Measurements from ENCODE around the gene EMILIN1. TPM values are rescaled to one million over a fixed set of nuclear protein-coding genes. Genes with fewer than 3 reads are reported as not detected.

Gene EMILIN1
- total RNA-seq, result 0.63 TPM

GRCh38 chr2:27078267-27079194 is at the start of gene EMILIN1:
EMILIN1 (plus strand) TSS chr2:27078615; CDS start chr2:27079066, 451 bp downstream.
- Histone ChIP-seq H3K4me3 (ENCODE audit: low read length) (no peak within 1 kb of the TSS), H3K4me1 (ENCODE audit: insufficient read depth, low read length) (peaks cover 53% of the 10 kb centered on the region), H3K27me3 (ENCODE audit: insufficient read depth, low read length) (no peaks in the 10 kb centered on the region), H3K9me3 (ENCODE audit: low read depth, low read length) (no peaks in the 10 kb centered on the region)

GRCh38 chr2:27029051-27029450 is 49.4 kb upstream of the EMILIN1 start:
- Histone ChIP-seq H3K4me1 (ENCODE audit: insufficient read depth, low read length) (peaks cover 19% of the 10 kb centered on the region), H3K4me3 (ENCODE audit: low read length) (no peak overlapping the region), H3K9me3 (ENCODE audit: low read depth, low read length) (no peaks in the 10 kb centered on the region), H3K27me3 (ENCODE audit: insufficient read depth, low read length) (no peaks in the 10 kb centered on the region)

- Histone ChIP-seq H3K4me1 (ENCODE audit: insufficient read depth, low read length) (peaks cover 23% of the 10 kb centered on the region), H3K9me3 (ENCODE audit: low read depth, low read length) (no peaks in the 10 kb centered on the region), H3K4me3 (ENCODE audit: low read length) (peak within 1 kb of the TSS; percentile 87), H3K27me3 (ENCODE audit: insufficient read depth, low read length) (no peaks in the 10 kb centered on the region)
These were observed 45.7 kb upstream of the EMILIN1 start, which contains the start of gene TMEM214 for GRCh38 chr2:27032495-27033252. TMEM214 (plus strand) TSS chr2:27032965; CDS start chr2:27033016, 51 bp downstream.

- H3K4me3 ChIP-seq (ENCODE audit: low read length), result peak overlapping the region; percentile 87
- H3K4me1 ChIP-seq (ENCODE audit: insufficient read depth, low read length), result peaks cover 23% of the 10 kb centered on the region
- H3K27me3 ChIP-seq (ENCODE audit: insufficient read depth, low read length), result no peaks in the 10 kb centered on the region
- no peaks in the 10 kb centered on the region for H3K9me3 ChIP-seq (ENCODE audit: low read depth, low read length)
These were observed 45.1 kb upstream of the EMILIN1 start for GRCh38 chr2:27033253-27033852.

- Histone ChIP-seq H3K4me3 (ENCODE audit: low read length) (no peak overlapping the region), H3K9me3 (ENCODE audit: low read depth, low read length) (no peaks in the 10 kb centered on the region), H3K4me1 (ENCODE audit: insufficient read depth, low read length) (peaks cover 28% of the 10 kb centered on the region), H3K27me3 (ENCODE audit: insufficient read depth, low read length) (no peaks in the 10 kb centered on the region)
These were observed 40.4 kb upstream of the EMILIN1 start for GRCh38 chr2:27038012-27038411.

GRCh38 chr2:27038631-27039339 is 39.6 kb upstream of the EMILIN1 start:
- no peaks in the 10 kb centered on the region for H3K27me3 ChIP-seq (ENCODE audit: insufficient read depth, low read length)
- peaks cover 20% of the 10 kb centered on the region for H3K4me1 ChIP-seq (ENCODE audit: insufficient read depth, low read length)
- no peaks in the 10 kb centered on the region for H3K9me3 ChIP-seq (ENCODE audit: low read depth, low read length)
- H3K4me3 ChIP-seq (ENCODE audit: low read length), result no peak overlapping the region

- Histone ChIP-seq H3K27me3 (ENCODE audit: insufficient read depth, low read length) (no peaks in the 10 kb centered on the region), H3K4me3 (ENCODE audit: low read length) (no peak overlapping the region), H3K9me3 (ENCODE audit: low read depth, low read length) (no peaks in the 10 kb centered on the region), H3K4me1 (ENCODE audit: insufficient read depth, low read length) (peaks cover 14% of the 10 kb centered on the region)
These were observed 39.0 kb upstream of the EMILIN1 start for GRCh38 chr2:27039426-27039825.

GRCh38 chr2:27039871-27040270 is 38.5 kb upstream of the EMILIN1 start:
- H3K27me3 ChIP-seq (ENCODE audit: insufficient read depth, low read length), result no peaks in the 10 kb centered on the region
- peaks cover 13% of the 10 kb centered on the region for H3K4me1 ChIP-seq (ENCODE audit: insufficient read depth, low read length)
- H3K9me3 ChIP-seq (ENCODE audit: low read depth, low read length), result no peaks in the 10 kb centered on the region
- no peak overlapping the region for H3K4me3 ChIP-seq (ENCODE audit: low read length)

GRCh38 chr2:27040282-27040681 is 38.1 kb upstream of the EMILIN1 start:
- Histone ChIP-seq H3K9me3 (ENCODE audit: low read depth, low read length) (no peaks in the 10 kb centered on the region), H3K27me3 (ENCODE audit: insufficient read depth, low read length) (no peaks in the 10 kb centered on the region), H3K4me3 (ENCODE audit: low read length) (no peak overlapping the region), H3K4me1 (ENCODE audit: insufficient read depth, low read length) (peaks cover 13% of the 10 kb centered on the region)

- Histone ChIP-seq H3K27me3 (ENCODE audit: insufficient read depth, low read length) (no peaks in the 10 kb centered on the region), H3K4me1 (ENCODE audit: insufficient read depth, low read length) (peaks cover 13% of the 10 kb centered on the region), H3K4me3 (ENCODE audit: low read length) (no peak overlapping the region), H3K9me3 (ENCODE audit: low read depth, low read length) (no peaks in the 10 kb centered on the region)
These were observed 36.7 kb upstream of the EMILIN1 start for GRCh38 chr2:27041752-27042151.

- Histone ChIP-seq H3K27me3 (ENCODE audit: insufficient read depth, low read length) (no peaks in the 10 kb centered on the region), H3K4me1 (ENCODE audit: insufficient read depth, low read length) (peaks cover 13% of the 10 kb centered on the region), H3K9me3 (ENCODE audit: low read depth, low read length) (no peaks in the 10 kb centered on the region), H3K4me3 (ENCODE audit: low read length) (no peak overlapping the region)
These were observed 36.2 kb upstream of the EMILIN1 start for GRCh38 chr2:27042159-27042661.

GRCh38 chr2:27042985-27043634 is 35.3 kb upstream of the EMILIN1 start:
- H3K4me3 ChIP-seq (ENCODE audit: low read length), result no peak overlapping the region
- peaks cover 13% of the 10 kb centered on the region for H3K4me1 ChIP-seq (ENCODE audit: insufficient read depth, low read length)
- no peaks in the 10 kb centered on the region for H3K9me3 ChIP-seq (ENCODE audit: low read depth, low read length)
- no peaks in the 10 kb centered on the region for H3K27me3 ChIP-seq (ENCODE audit: insufficient read depth, low read length)

GRCh38 chr2:27049422-27050280 is 28.8 kb upstream of the EMILIN1 start:
- Histone ChIP-seq H3K9me3 (ENCODE audit: low read depth, low read length) (no peaks in the 10 kb centered on the region), H3K4me3 (ENCODE audit: low read length) (peak overlapping the region; percentile 78), H3K4me1 (ENCODE audit: insufficient read depth, low read length) (peaks cover 21% of the 10 kb centered on the region), H3K27me3 (ENCODE audit: insufficient read depth, low read length) (no peaks in the 10 kb centered on the region)

Measured in mononuclear cell (primary cell).